Psoas muscle (tissue), 8 donors: ENCODE data around the gene HNF1B. TPM values are rescaled to one million over a fixed set of nuclear protein-coding genes. Genes with fewer than 3 reads are reported as not detected.

Source experiments
- ATAC-seq, 4 donors: fragments of 200-7000 bp; cut with Tn5 transposase; one replicate each; pipeline ENCODE4 v1.9.1; 2020; ENCODE audit warnings: moderate library complexity in 3 of 4, mild to moderate bottlenecking in 2 of 4
- DNase-seq, 2 donors: peaks; one replicate each; pipeline ENCODE4 v3.0.0-alpha.2; 2020
- H3K27ac ChIP-seq: fragments of 200-600 bp; one replicate; pipeline ENCODE4 v1.8.0; 2022
- H3K27me3 ChIP-seq, 3 donors: fragments of 200-600 bp in 1 of 3; one replicate each; pipeline versions ENCODE4 v1.6.1 to v1.8.0; 2013 to 2022; ENCODE audit warnings: low read length in 2 of 3, mild to moderate bottlenecking in 2 of 3, moderate library complexity in 1 of 3; ENCODE audit not compliant: insufficient read depth in 3 of 3
- H3K36me3 ChIP-seq, 2 donors: fragments of 200-600 bp in 1 of 2; one replicate each; pipeline versions ENCODE4 v1.6.1 to v1.8.0; 2013 to 2022; ENCODE audit warnings: low read depth in 1 of 2, mild to moderate bottlenecking in 1 of 2, moderate library complexity in 1 of 2; ENCODE audit not compliant: insufficient read depth in 1 of 2
- H3K4me1 ChIP-seq: fragments of 200-600 bp; one replicate; pipeline ENCODE4 v1.8.0; 2022
- H3K4me3 ChIP-seq: fragments of 200-600 bp; one replicate; pipeline ENCODE4 v1.8.0; 2022; ENCODE audit warnings: mild to moderate bottlenecking
- H3K9me3 ChIP-seq: fragments of 200-600 bp; one replicate; pipeline ENCODE4 v1.8.0; 2022
- WGBS, 3 donors: extraction: QIAGEN DNeasy Blood & Tissue Kit; methylation state at CpG; one replicate each; pipeline versions ENCODE4 v1.1.6 to v1.1.7; 2013; 5-methylcytosine and 5-hydroxymethylcytosine counted together
- intact Hi-C, 2 donors: fragments of 100-400 bp; cut with DNase I; formaldehyde crosslinking; loops; one replicate each; pipeline versions ENCODE4 v1.11.0 to v1.14.2; 2022
- polyA plus RNA-seq, 3 donors: library from polyadenylated mRNA; stranded (reverse); fragments of 200-250 nt; gene quantifications; one replicate each; pipeline ENCODE4 v1.2.3, GENCODE V29; 2013
- total RNA-seq, 4 donors: library from RNA; stranded (reverse); fragmentation: NEBNext Ultra II Directional in 2 of 4; extraction: Animal tissue kit (Norgen Biotek cat#: 25700) in 2 of 4; gene quantifications; one replicate each; pipeline versions ENCODE4 v1.2.1 to v1.2.4, GENCODE V29; 2021 to 2023
- TF ChIP-seq, protein P1 (sequence below): fragments of 200-600 bp; IDR thresholded peaks from one replicate; pipeline ENCODE4 v1.8.0; 2022; ENCODE audit warnings: antibody characterized with exemption
- donor health status: healthy with polysubstance abuse.
- donor health status: DM: no; HTN: no; CAD: no; lungs with moderate emphysema.
- donor health status: Bipolar disorder and iron deficiency.
- donor health status: healthy.
- donor health status: DM: yes; HTN: yes; CAD: no.
- donor health status: DM: no; HTN: no; CAD: no.
- donor health status: DM: no; HTN: no; CAD: no.
- donor health status: DM: yes; HTN: yes; CAD: no.

Gene HNF1B
- total and polyA plus RNA-seq, 7 donors, result 0.03 TPM; not detected in 6

DNA sequence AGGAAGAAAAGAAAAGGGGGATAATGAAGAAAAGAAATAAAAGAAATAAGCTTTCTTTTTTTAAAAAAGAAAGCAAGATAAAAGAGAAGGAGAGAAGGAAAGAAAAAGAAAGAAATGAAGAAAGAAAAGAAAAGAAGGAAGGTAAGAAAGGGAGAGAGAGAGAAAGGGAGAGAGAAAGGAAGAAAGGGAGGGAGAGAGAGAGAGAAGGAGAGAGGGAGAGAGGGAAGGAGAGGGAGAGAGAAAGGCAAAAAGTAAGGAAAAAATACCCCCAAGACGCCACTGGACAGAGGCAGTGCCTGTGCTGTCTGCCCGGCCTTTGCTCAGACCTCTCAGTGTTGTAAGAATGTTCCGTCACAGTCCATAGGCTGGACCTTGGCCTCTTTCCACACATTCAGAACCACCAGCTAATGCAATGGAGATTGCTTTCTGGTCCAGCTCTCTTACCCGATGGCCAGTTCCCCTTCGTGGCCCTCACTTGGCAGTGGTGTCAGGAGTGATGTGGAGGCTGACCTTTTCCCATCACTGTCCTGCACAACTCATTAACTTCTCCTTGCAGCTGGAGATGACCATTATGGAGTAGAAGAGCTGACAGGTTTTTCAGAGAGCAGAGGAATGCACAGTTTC lies 14.3 kb upstream of the HNF1B start:
- DNase-seq, result no peak
- 53 to 65% (median 56%) methylated on average over 5 of the region's 5 CpGs for WGBS, 3 donors
- no peak overlapping the region for H3K27ac ChIP-seq
- no peaks in the 10 kb centered on the region for H3K4me1 ChIP-seq
- no peaks in the 10 kb centered on the region for H3K9me3 ChIP-seq
- TF ChIP-seq, protein P1, sequence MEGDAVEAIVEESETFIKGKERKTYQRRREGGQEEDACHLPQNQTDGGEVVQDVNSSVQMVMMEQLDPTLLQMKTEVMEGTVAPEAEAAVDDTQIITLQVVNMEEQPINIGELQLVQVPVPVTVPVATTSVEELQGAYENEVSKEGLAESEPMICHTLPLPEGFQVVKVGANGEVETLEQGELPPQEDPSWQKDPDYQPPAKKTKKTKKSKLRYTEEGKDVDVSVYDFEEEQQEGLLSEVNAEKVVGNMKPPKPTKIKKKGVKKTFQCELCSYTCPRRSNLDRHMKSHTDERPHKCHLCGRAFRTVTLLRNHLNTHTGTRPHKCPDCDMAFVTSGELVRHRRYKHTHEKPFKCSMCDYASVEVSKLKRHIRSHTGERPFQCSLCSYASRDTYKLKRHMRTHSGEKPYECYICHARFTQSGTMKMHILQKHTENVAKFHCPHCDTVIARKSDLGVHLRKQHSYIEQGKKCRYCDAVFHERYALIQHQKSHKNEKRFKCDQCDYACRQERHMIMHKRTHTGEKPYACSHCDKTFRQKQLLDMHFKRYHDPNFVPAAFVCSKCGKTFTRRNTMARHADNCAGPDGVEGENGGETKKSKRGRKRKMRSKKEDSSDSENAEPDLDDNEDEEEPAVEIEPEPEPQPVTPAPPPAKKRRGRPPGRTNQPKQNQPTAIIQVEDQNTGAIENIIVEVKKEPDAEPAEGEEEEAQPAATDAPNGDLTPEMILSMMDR, result no peak
- intact Hi-C loops, result no loop called here
- no peaks in the 10 kb centered on the region for H3K36me3 ChIP-seq
- peaks cover 0 to 57% (median 5%) of the 10 kb centered on the region in 3 donors for H3K27me3 ChIP-seq
- no peak overlapping the region for H3K4me3 ChIP-seq
- ATAC-seq, result no peak

- DNase-seq (no peak), ATAC-seq (no peak)
- WGBS, 3 donors, result 74 to 85% (median 77%) methylated on average over 3 of the region's 3 CpGs
- no peaks in the 10 kb centered on the region for H3K9me3 ChIP-seq
- H3K36me3 ChIP-seq, result no peaks in the 10 kb centered on the region
- TF ChIP-seq, protein P1, result no peak
- H3K27me3 ChIP-seq, result peaks cover 0 to 35% (median 3%) of the 10 kb centered on the region in 3 donors
- H3K27ac ChIP-seq, result no peak overlapping the region
- intact Hi-C loops, result no loop called here
- H3K4me3 ChIP-seq, result no peak overlapping the region
- H3K4me1 ChIP-seq, result no peaks in the 10 kb centered on the region
Measured at GRCh38 chr17:37756051-37756450, 11.2 kb upstream of the HNF1B start.

DNA sequence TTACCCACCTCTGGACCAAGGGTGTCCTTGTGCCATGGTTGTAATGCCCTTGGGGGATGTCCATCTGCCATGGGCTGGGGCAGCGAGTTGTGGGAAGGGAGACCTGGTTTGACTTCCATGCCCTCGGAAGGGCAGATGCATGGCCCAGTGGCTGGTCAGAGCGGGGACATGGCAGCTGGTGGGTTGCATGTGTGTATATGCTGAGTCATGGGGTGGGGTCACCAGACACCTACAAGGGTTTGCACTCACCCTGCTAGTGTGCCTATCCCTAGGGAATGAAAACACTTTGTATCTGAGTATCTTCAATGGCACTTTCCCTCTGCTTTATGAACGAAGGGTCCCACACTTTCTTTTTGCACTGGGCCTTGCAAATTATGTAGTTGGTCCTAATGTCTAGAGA lies 10.6 kb upstream of the HNF1B start:
- ATAC-seq (no peak), DNase-seq (no peak)
- Histone ChIP-seq H3K27ac (no peak overlapping the region), H3K9me3 (no peaks in the 10 kb centered on the region), H3K36me3 (no peaks in the 10 kb centered on the region), H3K27me3 (peaks cover 0 to 31% (median 3%) of the 10 kb centered on the region in 3 donors), H3K4me1 (no peaks in the 10 kb centered on the region), H3K4me3 (no peak overlapping the region)
- intact Hi-C loops, result no loop called here
- 88 to 96% (median 93%) methylated on average over 4 of the region's 4 CpGs for WGBS, 3 donors
- TF ChIP-seq, protein P1, result no peak

DNA sequence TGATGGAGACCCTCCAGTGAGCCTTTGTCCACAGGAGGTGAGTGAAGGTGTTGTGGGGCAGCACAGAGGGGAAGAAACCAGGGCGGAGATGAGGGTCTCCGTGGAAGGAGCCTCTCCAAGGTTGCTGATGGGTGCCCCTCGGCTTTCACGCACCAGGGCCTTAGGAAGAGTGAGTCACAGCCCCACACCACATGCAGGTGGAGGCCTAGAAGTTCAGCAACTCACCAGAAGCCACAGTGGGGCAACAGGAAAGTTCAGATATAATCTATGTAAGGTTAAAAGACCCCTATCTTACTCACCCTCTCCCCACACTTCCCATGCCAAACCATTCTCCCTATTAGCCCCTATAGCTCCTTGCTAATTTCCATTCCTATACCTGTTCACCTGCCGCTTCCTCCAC lies 9.5 kb upstream of the HNF1B start:
- intact Hi-C loops, result no loop called here
- no peaks in the 10 kb centered on the region for H3K36me3 ChIP-seq
- peaks cover 0 to 36% (median 3%) of the 10 kb centered on the region in 3 donors for H3K27me3 ChIP-seq
- H3K4me1 ChIP-seq, result no peaks in the 10 kb centered on the region
- TF ChIP-seq, protein P1, result no peak
- WGBS, 3 donors, result 83 to 86% (median 85%) methylated on average over 5 of the region's 5 CpGs
- no peak overlapping the region for H3K27ac ChIP-seq
- no peaks in the 10 kb centered on the region for H3K9me3 ChIP-seq
- no peak overlapping the region for H3K4me3 ChIP-seq
- DNase-seq (no peak), ATAC-seq (no peak)

- DNase-seq (no peak), ATAC-seq (no peak)
- no peaks in the 10 kb centered on the region for H3K4me1 ChIP-seq
- intact Hi-C loops, result no loop called here
- no peak overlapping the region for H3K4me3 ChIP-seq
- H3K27me3 ChIP-seq, result peaks cover 0 to 38% (median 3%) of the 10 kb centered on the region in 3 donors
- TF ChIP-seq, protein P1, result no peak
- 67 to 73% (median 68%) methylated on average over 5 of the region's 5 CpGs for WGBS, 3 donors
- H3K36me3 ChIP-seq, result no peaks in the 10 kb centered on the region
- H3K27ac ChIP-seq, result no peak overlapping the region
- no peaks in the 10 kb centered on the region for H3K9me3 ChIP-seq
Measured at GRCh38 chr17:37752482-37752881, 7.6 kb upstream of the HNF1B start.
